NT2/D1 (cell line): ENCODE measurements around the gene MDGA2.

Experiments used
- SUZ12 ChIP-seq: IDR thresholded peaks from 2 replicates; pipeline ENCODE4 v1.6.1; 2011; ENCODE audit not compliant: insufficient read length, insufficient read depth; ENCODE audit errors: extremely low read depth
- YY1 ChIP-seq: IDR thresholded peaks from 2 replicates; pipeline ENCODE4 v1.6.1; 2011; ENCODE audit not compliant: insufficient read length, insufficient read depth
- ZNF274 ChIP-seq: IDR thresholded peaks from 2 replicates; pipeline ENCODE4 v1.6.1; 2011; ENCODE audit warnings: mild to moderate bottlenecking, low read depth, low read length

- TF ChIP-seq SUZ12 (no peak), ZNF274 (no peak), YY1 (no peak)
Measured at GRCh38 chr14:47259796-47260195, 415.6 kb downstream of the MDGA2 start.
